ENCODE data around the gene SLC38A11.
A peak's percentile ranks its signal among the peaks of the same experiment; 100 is the strongest.

The SLC38A11 gene

DNA sequence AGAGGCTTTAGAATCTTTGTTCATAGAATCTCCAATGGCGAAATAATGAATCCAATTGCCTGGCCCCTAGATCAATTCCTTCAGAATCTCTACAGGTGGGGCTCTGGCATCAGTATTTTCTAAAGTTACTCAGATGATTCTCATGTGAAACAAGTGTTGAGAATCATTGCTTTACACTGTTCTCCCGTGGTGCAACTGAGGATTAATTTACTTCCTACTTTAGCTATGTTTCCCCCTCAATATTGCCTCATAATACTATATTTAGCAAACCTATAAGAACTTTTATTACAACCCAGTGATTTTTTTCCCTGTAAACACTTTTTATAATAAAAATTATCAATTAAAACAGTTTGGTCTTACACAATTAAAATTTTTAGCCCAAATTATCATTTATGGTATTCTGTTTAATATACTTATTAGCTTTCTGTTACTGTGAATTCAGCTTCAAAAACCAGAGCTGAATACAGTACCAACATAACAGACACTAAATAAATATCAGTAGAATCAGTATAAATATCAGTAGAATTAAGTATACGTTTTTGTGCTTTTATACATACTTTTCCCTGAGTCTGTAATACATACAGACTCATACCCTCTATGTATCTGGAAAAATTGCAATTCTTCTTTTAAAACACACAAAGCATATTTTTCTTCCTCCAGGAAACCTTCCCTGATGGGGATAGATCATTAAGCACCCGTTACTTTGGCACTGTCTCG lies 20.8 kb downstream of the SLC38A11 start:
- WGBS: 75% methylated on average over 5 of the region's 5 CpGs
- Histone ChIP-seq H3K27ac (ENCODE audit: low read depth, low read length) (no peak overlapping the region), H3K4me1 (ENCODE audit: insufficient read depth, low read length) (no peaks in the 10 kb centered on the region), H3K9me3 (ENCODE audit: insufficient read depth, low read depth, low read length) (no peaks in the 10 kb centered on the region), H3K9ac (ENCODE audit: low read depth, low read length) (no peak overlapping the region), H3K36me3 (ENCODE audit: insufficient read depth, low read length) (no peaks in the 10 kb centered on the region), H3K27me3 (ENCODE audit: insufficient read depth, low read length) (no peaks in the 10 kb centered on the region), H3K4me3 (ENCODE audit: low read length) (no peak overlapping the region)

DNA sequence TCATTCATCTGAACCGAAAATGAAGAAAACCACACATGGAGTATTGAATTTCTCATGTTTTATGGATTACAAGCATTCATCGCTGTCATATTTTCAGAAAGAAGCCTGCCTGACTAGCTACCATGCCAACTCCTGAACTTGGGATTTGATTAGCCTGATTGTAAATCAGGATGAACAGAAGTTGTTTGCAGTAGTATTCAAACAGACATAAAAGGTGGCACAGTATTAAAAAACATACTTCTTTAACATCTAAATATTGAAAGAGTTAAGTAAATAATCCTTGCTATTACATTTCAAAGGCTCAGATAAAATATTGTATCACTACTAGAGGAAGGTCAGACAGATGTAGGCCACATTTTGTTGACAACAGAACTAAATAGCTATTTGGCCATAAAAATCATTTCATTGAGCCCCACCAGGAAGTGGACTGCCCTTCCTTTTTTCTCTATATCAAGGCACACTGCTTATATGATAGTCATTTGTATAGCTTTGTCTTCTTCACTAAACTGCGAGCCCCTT lies 21.6 kb downstream of the SLC38A11 start:
- H3K27me3 ChIP-seq (ENCODE audit: insufficient read depth, low read length): no peaks in the 10 kb centered on the region
- no peaks in the 10 kb centered on the region for H3K9me3 ChIP-seq (ENCODE audit: insufficient read depth, low read depth, low read length)
- H3K27ac ChIP-seq (ENCODE audit: low read depth, low read length): no peak overlapping the region
- no peak overlapping the region for H3K9ac ChIP-seq (ENCODE audit: low read depth, low read length)
- H3K4me3 ChIP-seq (ENCODE audit: low read length): no peak overlapping the region
- 96% methylated on average over 2 of the region's 3 CpGs for WGBS
- H3K4me1 ChIP-seq (ENCODE audit: insufficient read depth, low read length): no peaks in the 10 kb centered on the region
- H3K36me3 ChIP-seq (ENCODE audit: insufficient read depth, low read length): no peaks in the 10 kb centered on the region

DNA sequence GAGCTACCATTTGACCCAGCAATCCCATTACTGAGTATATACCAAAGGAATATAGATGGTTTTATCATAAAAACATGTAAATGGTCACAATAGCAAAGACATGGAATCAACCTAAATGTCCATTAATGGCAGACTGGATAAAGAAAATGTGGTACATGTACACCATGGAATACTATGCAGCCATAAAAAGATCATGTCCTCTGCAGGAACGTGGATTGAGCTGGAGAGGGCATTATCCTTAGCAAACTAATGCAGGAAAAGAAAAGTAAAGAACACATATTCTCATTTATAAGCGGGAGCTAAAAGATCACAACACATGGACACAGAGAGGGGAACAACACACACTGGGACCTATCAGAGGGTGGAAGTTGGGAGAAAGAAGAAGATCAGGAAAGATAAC lies 22.9 kb downstream of the SLC38A11 start:
- peaks cover 3% of the 10 kb centered on the region; the same call in 1 of the 2 replicates for H3K4me1 ChIP-seq (ENCODE audit: insufficient read depth, low read length)
- H3K9ac ChIP-seq (ENCODE audit: low read depth, low read length): no peak overlapping the region
- no peaks in the 10 kb centered on the region for H3K27me3 ChIP-seq (ENCODE audit: insufficient read depth, low read length)
- H3K27ac ChIP-seq (ENCODE audit: low read depth, low read length): no peak overlapping the region
- no peaks in the 10 kb centered on the region for H3K9me3 ChIP-seq (ENCODE audit: insufficient read depth, low read depth, low read length)
- WGBS: 96% methylated on average over 2 of the region's 2 CpGs
- H3K4me3 ChIP-seq (ENCODE audit: low read length): no peak overlapping the region
- no peaks in the 10 kb centered on the region for H3K36me3 ChIP-seq (ENCODE audit: insufficient read depth, low read length)

GRCh38 chr2:164928101-164928673 lies 27.1 kb downstream of the SLC38A11 start:
- H3K9me3 ChIP-seq (ENCODE audit: insufficient read depth, low read depth, low read length): no peaks in the 10 kb centered on the region
- H3K9ac ChIP-seq (ENCODE audit: low read depth, low read length): no peak overlapping the region
- H3K27ac ChIP-seq (ENCODE audit: low read depth, low read length): no peak overlapping the region
- no peaks in the 10 kb centered on the region for H3K27me3 ChIP-seq (ENCODE audit: insufficient read depth, low read length)
- peaks cover 3% of the 10 kb centered on the region; the same call in 1 of the 2 replicates for H3K4me1 ChIP-seq (ENCODE audit: insufficient read depth, low read length)
- no peaks in the 10 kb centered on the region for H3K36me3 ChIP-seq (ENCODE audit: insufficient read depth, low read length)
- H3K4me3 ChIP-seq (ENCODE audit: low read length): no peak overlapping the region

- Histone ChIP-seq H3K9me3 (ENCODE audit: insufficient read depth, low read depth, low read length) (no peaks in the 10 kb centered on the region), H3K36me3 (ENCODE audit: insufficient read depth, low read length) (no peaks in the 10 kb centered on the region), H3K27me3 (ENCODE audit: insufficient read depth, low read length) (no peaks in the 10 kb centered on the region), H3K4me1 (ENCODE audit: insufficient read depth, low read length) (0 out of 2 replicates have a peak, but pooled peaks cover 5% of the 10 kb centered on the region), H3K9ac (ENCODE audit: low read depth, low read length) (no peak overlapping the region), H3K4me3 (ENCODE audit: low read length) (no peak overlapping the region), H3K27ac (ENCODE audit: low read depth, low read length) (no peak overlapping the region)
- 71% methylated on average over 3 of the region's 3 CpGs for WGBS
Measured at GRCh38 chr2:164922134-164922533, 33.2 kb downstream of the SLC38A11 start.

DNA sequence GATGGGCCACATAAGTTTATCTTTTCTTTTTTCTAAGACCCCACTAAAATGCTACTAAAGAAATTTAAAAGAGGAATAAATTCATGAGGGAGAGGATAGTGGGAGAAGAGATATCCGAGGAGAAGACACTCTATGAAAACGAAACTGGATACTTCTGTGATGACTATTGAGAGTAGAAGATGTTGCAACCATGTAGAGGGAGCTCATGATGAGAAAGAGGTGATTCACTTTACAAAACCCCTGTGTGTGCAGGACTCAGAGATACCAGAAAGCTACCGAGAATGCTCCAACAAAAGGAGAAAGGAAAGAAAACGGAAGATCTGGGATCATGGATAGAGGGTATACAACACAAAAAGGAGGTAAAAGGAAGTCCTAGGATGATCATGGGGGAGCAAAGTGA lies 34.9 kb downstream of the SLC38A11 start:
- no peak overlapping the region for H3K9ac ChIP-seq (ENCODE audit: low read depth, low read length)
- H3K27me3 ChIP-seq (ENCODE audit: insufficient read depth, low read length): no peaks in the 10 kb centered on the region
- H3K27ac ChIP-seq (ENCODE audit: low read depth, low read length): no peak overlapping the region
- no peaks in the 10 kb centered on the region for H3K9me3 ChIP-seq (ENCODE audit: insufficient read depth, low read depth, low read length)
- no peaks in the 10 kb centered on the region for H3K36me3 ChIP-seq (ENCODE audit: insufficient read depth, low read length)
- 0 out of 2 replicates have a peak, but pooled peaks cover 8% of the 10 kb centered on the region for H3K4me1 ChIP-seq (ENCODE audit: insufficient read depth, low read length)
- no peak overlapping the region for H3K4me3 ChIP-seq (ENCODE audit: low read length)
- WGBS: 87% methylated on average over 4 of the region's 4 CpGs

- H3K27me3 ChIP-seq (ENCODE audit: insufficient read depth, low read length): no peaks in the 10 kb centered on the region
- H3K36me3 ChIP-seq (ENCODE audit: insufficient read depth, low read length): no peaks in the 10 kb centered on the region
- H3K27ac ChIP-seq (ENCODE audit: low read depth, low read length): no peak overlapping the region
- 44% methylated on average over 3 of the region's 3 CpGs for WGBS
- H3K4me3 ChIP-seq (ENCODE audit: low read length): no peak overlapping the region
- no peak overlapping the region for H3K9ac ChIP-seq (ENCODE audit: low read depth, low read length)
- no peaks in the 10 kb centered on the region for H3K9me3 ChIP-seq (ENCODE audit: insufficient read depth, low read depth, low read length)
- peaks cover 29% of the 10 kb centered on the region for H3K4me1 ChIP-seq (ENCODE audit: insufficient read depth, low read length)
Measured at GRCh38 chr2:164917296-164917903, 37.9 kb downstream of the SLC38A11 start.

DNA sequence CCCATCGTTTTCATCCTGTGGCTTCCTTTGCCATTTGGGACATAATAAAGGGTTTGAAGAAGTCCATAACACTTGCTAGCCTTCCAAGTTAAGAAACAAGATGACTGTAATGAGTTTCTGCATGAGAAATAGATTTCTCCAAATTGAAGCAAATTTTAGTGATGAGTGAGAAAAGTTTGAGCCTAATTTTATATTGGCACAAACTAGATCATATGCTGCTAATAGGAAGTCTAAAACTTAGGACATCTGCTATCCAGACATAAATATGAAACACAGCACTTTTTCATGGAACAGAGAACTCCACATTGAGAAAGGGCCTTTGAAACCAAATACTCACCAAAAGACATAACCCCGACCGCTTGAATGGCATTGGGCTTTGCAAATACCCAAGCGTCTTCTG lies 39.8 kb downstream of the SLC38A11 start:
- WGBS: 91% methylated on average over 3 of the region's 4 CpGs
- H3K4me1 ChIP-seq (ENCODE audit: insufficient read depth, low read length): peaks cover 31% of the 10 kb centered on the region
- H3K27me3 ChIP-seq (ENCODE audit: insufficient read depth, low read length): no peaks in the 10 kb centered on the region
- no peaks in the 10 kb centered on the region for H3K36me3 ChIP-seq (ENCODE audit: insufficient read depth, low read length)
- H3K4me3 ChIP-seq (ENCODE audit: low read length): no peak overlapping the region
- no peak overlapping the region for H3K27ac ChIP-seq (ENCODE audit: low read depth, low read length)
- H3K9ac ChIP-seq (ENCODE audit: low read depth, low read length): no peak overlapping the region
- no peaks in the 10 kb centered on the region for H3K9me3 ChIP-seq (ENCODE audit: insufficient read depth, low read depth, low read length)

DNA sequence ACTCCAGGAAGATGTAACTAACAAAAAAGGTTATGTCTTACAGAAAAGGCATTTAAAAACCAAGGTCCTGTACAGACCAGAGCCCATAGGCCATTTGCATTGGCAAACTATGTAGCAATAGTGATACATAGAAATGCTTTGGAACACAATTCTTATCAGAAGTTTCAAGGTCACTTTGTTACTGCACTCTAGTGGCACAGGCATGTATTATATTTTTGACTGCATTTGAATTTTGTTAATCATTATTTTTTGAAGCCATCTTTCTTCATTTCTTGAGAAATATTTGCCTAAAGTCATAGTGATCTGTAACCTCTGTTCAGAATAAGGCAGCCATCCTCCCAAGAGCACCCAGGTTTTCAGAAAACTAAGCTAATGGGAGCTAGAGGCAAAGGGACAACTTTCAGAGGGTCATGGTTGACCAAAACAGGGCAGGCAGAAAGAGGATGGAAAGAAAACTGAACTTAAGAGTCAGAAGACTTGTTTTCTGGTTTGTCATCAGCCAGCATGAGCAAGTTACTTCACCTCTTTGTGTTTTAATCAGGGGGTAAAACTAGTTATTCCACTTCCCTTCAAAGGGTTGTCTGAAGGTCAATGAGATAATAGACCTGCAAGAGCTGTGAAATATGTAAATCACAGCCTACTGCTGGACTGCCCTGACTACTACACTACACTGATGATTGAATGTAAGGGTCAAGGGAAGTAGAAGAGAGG lies 41.5 kb downstream of the SLC38A11 start:
- no peak overlapping the region for H3K4me3 ChIP-seq (ENCODE audit: low read length)
- H3K4me1 ChIP-seq (ENCODE audit: insufficient read depth, low read length): peaks cover 38% of the 10 kb centered on the region
- H3K27ac ChIP-seq (ENCODE audit: low read depth, low read length): peak overlapping the region; percentile 52; the same call in 1 of the 2 replicates
- no peaks in the 10 kb centered on the region for H3K27me3 ChIP-seq (ENCODE audit: insufficient read depth, low read length)
- H3K36me3 ChIP-seq (ENCODE audit: insufficient read depth, low read length): no peaks in the 10 kb centered on the region
- peak overlapping the region; percentile 8; the same call in 1 of the 2 replicates for H3K9ac ChIP-seq (ENCODE audit: low read depth, low read length)
- no peaks in the 10 kb centered on the region for H3K9me3 ChIP-seq (ENCODE audit: insufficient read depth, low read depth, low read length)

GRCh38 chr2:164913011-164913410 lies 42.3 kb downstream of the SLC38A11 start:
- WGBS: 43% methylated on average over 4 of the region's 4 CpGs
- H3K27me3 ChIP-seq (ENCODE audit: insufficient read depth, low read length): no peaks in the 10 kb centered on the region
- H3K9me3 ChIP-seq (ENCODE audit: insufficient read depth, low read depth, low read length): no peaks in the 10 kb centered on the region
- H3K27ac ChIP-seq (ENCODE audit: low read depth, low read length): peak overlapping the region; percentile 52; the same call in 1 of the 2 replicates
- peaks cover 38% of the 10 kb centered on the region for H3K4me1 ChIP-seq (ENCODE audit: insufficient read depth, low read length)
- H3K36me3 ChIP-seq (ENCODE audit: insufficient read depth, low read length): no peaks in the 10 kb centered on the region
- H3K9ac ChIP-seq (ENCODE audit: low read depth, low read length): peak overlapping the region; percentile 8; the same call in 1 of the 2 replicates
- peak overlapping the region; percentile 13; the same call in 1 of the 2 replicates for H3K4me3 ChIP-seq (ENCODE audit: low read length)

DNA sequence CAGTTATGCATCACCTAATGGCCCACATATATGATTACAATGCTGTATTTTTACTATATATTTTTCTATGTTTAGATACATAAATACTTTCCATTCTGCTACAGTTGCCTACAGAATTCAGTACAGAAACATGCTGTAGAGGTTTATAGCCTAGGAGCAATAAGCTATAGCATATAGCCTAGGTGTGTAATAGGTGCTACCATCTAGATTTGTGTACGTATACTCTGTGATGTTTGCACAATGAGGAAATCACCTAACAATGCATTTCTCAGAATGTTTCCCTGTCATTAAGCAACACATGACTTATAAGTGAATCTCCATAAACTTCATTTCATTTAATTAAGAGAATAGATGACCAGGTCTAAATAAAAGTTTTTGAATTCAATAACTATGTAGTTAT lies 43.5 kb downstream of the SLC38A11 start:
- Histone ChIP-seq H3K9ac (ENCODE audit: low read depth, low read length) (no peak overlapping the region), H3K27me3 (ENCODE audit: insufficient read depth, low read length) (no peaks in the 10 kb centered on the region), H3K4me3 (ENCODE audit: low read length) (no peak overlapping the region), H3K36me3 (ENCODE audit: insufficient read depth, low read length) (no peaks in the 10 kb centered on the region), H3K27ac (ENCODE audit: low read depth, low read length) (no peak overlapping the region), H3K9me3 (ENCODE audit: insufficient read depth, low read depth, low read length) (no peaks in the 10 kb centered on the region), H3K4me1 (ENCODE audit: insufficient read depth, low read length) (peaks cover 34% of the 10 kb centered on the region)
- WGBS: 90% methylated on average over 1 of the region's 1 CpG

Measured in HUES64 (cell line).